Activated CD8-positive, alpha-beta T cell treated with anti-CD3 and anti-CD28 coated beads, Interleukin-2, amount 10 ng/mL, durations not matched to agents 7 days and 5 days (primary cell): ENCODE data around the gene LRCOL1. TPM values are rescaled to one million over a fixed set of nuclear protein-coding genes. Genes with fewer than 3 reads are reported as not detected.
A peak's percentile ranks its signal among the peaks of the same experiment; 100 is the strongest.

ENCODE experiments used
- ATAC-seq: fragments of 150-1000 bp; cut with Tn5 transposase; one replicate; pipeline ENCODE4 v1.10.0; 2021; ENCODE audit warnings: moderate library complexity
- CTCF ChIA-PET: fragments of 350-600 bp; sonication (Branson Sonifier 250); formaldehyde crosslinking; loops from one replicate; lab custom pipeline; 2021; ENCODE audit warnings: antibody characterized with exemption; lab: Charles Lee
- POLR2A ChIA-PET: fragments of 350-600 bp; sonication (Branson Sonifier 250); formaldehyde crosslinking; loops from one replicate; lab custom pipeline; 2021; ENCODE audit warnings: antibody characterized with exemption; lab: Charles Lee
- DNase-seq: peaks from one replicate; pipeline ENCODE4 v3.0.0-alpha.2; 2020
- H3K27ac Mint-ChIP-seq: one replicate; pipeline ENCODE4 v1.8.0; 2021; ENCODE audit warnings: mild to moderate bottlenecking, mixed read lengths
- H3K27me3 Mint-ChIP-seq: one replicate; pipeline ENCODE4 v1.8.0; 2021; ENCODE audit warnings: low read depth, mixed read lengths
- H3K36me3 Mint-ChIP-seq: one replicate; pipeline ENCODE4 v1.8.0; 2021; ENCODE audit warnings: low read depth, mixed read lengths
- H3K4me1 Mint-ChIP-seq: one replicate; pipeline ENCODE4 v1.8.0; 2021; ENCODE audit warnings: low read depth, mixed read lengths
- H3K4me3 Mint-ChIP-seq: one replicate; pipeline ENCODE4 v1.8.0; 2021; ENCODE audit warnings: mild to moderate bottlenecking, mixed read lengths
- H3K9me3 Mint-ChIP-seq: one replicate; pipeline ENCODE4 v1.8.0; 2022; ENCODE audit warnings: mixed read lengths; ENCODE audit not compliant: insufficient read depth
- total RNA-seq, 2 experiments: library from RNA; stranded (reverse); gene quantifications; one replicate each; pipeline ENCODE4 v1.2.3, GENCODE V29; 2021

Gene LRCOL1
- total RNA-seq, 2 experiments from 2014 or later, result not detected

- ChIA-PET POLR2A (no interaction called here), CTCF (no interaction called here)
- H3K4me3 Mint-ChIP-seq, result no peak overlapping the region
- H3K27me3 Mint-ChIP-seq, result peaks cover 7% of the 10 kb centered on the region
- DNase-seq, result no peak
- H3K9me3 Mint-ChIP-seq, result no peaks in the 10 kb centered on the region
- H3K4me1 Mint-ChIP-seq, result peaks cover 7% of the 10 kb centered on the region
- H3K27ac Mint-ChIP-seq, result no peak overlapping the region
- no peaks in the 10 kb centered on the region for H3K36me3 Mint-ChIP-seq
- no peak for ATAC-seq
Observed at GRCh38 chr12:132593071-132593470, 17.3 kb downstream of the LRCOL1 start.

GRCh38 chr12:132592282-132592970 lies 18.0 kb downstream of the LRCOL1 start:
- Mint-ChIP-seq H3K27ac (no peak overlapping the region), H3K36me3 (no peaks in the 10 kb centered on the region), H3K4me3 (no peak overlapping the region), H3K4me1 (peaks cover 3% of the 10 kb centered on the region), H3K9me3 (no peaks in the 10 kb centered on the region), H3K27me3 (peaks cover 3% of the 10 kb centered on the region)
- ChIA-PET CTCF (no interaction called here), POLR2A (no interaction called here)
- no peak for DNase-seq
- no peak for ATAC-seq

- no peak for ATAC-seq
- CTCF ChIA-PET, result interaction anchor here (1.0 to 1.1 kb wide), 2 partner anchors 24 to 30 kb away, joined by 3 to 4 read pairs; no protein-coding TSS in a partner anchor
- no peak overlapping the region for H3K27ac Mint-ChIP-seq
Observed at GRCh38 chr12:132591107-132591935, 19.1 kb downstream of the LRCOL1 start.

GRCh38 chr12:132588821-132589669 lies 21.3 kb downstream of the LRCOL1 start:
- H3K4me1 Mint-ChIP-seq, result no peaks in the 10 kb centered on the region
- DNase-seq (no peak), ATAC-seq (no peak)
- no peaks in the 10 kb centered on the region for H3K9me3 Mint-ChIP-seq
- CTCF ChIA-PET, result interaction anchor here (1.5 kb wide), 1 partner anchor 28 kb away, joined by 6 read pairs; no protein-coding TSS in a partner anchor
- no peak overlapping the region for H3K27ac Mint-ChIP-seq
- H3K36me3 Mint-ChIP-seq, result no peaks in the 10 kb centered on the region
- no peaks in the 10 kb centered on the region for H3K27me3 Mint-ChIP-seq
- POLR2A ChIA-PET, result no interaction called here
- H3K4me3 Mint-ChIP-seq, result no peak overlapping the region

More at GRCh38 chr12:132591107-132591935, 19.1 kb downstream of the LRCOL1 start:
- H3K9me3 Mint-ChIP-seq, result no peaks in the 10 kb centered on the region
- DNase-seq, result no peak
- H3K4me1 Mint-ChIP-seq, result no peaks in the 10 kb centered on the region
- POLR2A ChIA-PET, result no interaction called here
- H3K4me3 Mint-ChIP-seq, result no peak overlapping the region
- no peaks in the 10 kb centered on the region for H3K36me3 Mint-ChIP-seq
- no peaks in the 10 kb centered on the region for H3K27me3 Mint-ChIP-seq

- ChIA-PET POLR2A (no interaction called here), CTCF (no interaction called here)
- Mint-ChIP-seq H3K4me3 (no peak overlapping the region), H3K4me1 (no peaks in the 10 kb centered on the region), H3K27me3 (no peaks in the 10 kb centered on the region), H3K36me3 (no peaks in the 10 kb centered on the region), H3K27ac (no peak overlapping the region), H3K9me3 (no peaks in the 10 kb centered on the region)
- no peak for DNase-seq
- ATAC-seq, result peak; percentile 38
Observed at GRCh38 chr12:132588319-132588718, 22.1 kb downstream of the LRCOL1 start.

- Mint-ChIP-seq H3K4me1 (no peaks in the 10 kb centered on the region), H3K27me3 (no peaks in the 10 kb centered on the region), H3K4me3 (no peak overlapping the region), H3K27ac (no peak overlapping the region), H3K9me3 (no peaks in the 10 kb centered on the region), H3K36me3 (no peaks in the 10 kb centered on the region)
- ATAC-seq (no peak), DNase-seq (no peak)
- ChIA-PET POLR2A (no interaction called here), CTCF (no interaction called here)
Observed at GRCh38 chr12:132587781-132588180, 22.6 kb downstream of the LRCOL1 start.

- H3K4me1 Mint-ChIP-seq, result no peaks in the 10 kb centered on the region
- ATAC-seq (no peak), DNase-seq (no peak)
- no peak overlapping the region for H3K27ac Mint-ChIP-seq
- H3K9me3 Mint-ChIP-seq, result no peaks in the 10 kb centered on the region
- no peak overlapping the region for H3K4me3 Mint-ChIP-seq
- ChIA-PET POLR2A (no interaction called here), CTCF (no interaction called here)
- no peaks in the 10 kb centered on the region for H3K27me3 Mint-ChIP-seq
- H3K36me3 Mint-ChIP-seq, result no peaks in the 10 kb centered on the region
Observed at GRCh38 chr12:132586929-132587328, 23.5 kb downstream of the LRCOL1 start.

- ChIA-PET POLR2A (no interaction called here), CTCF (no interaction called here)
- ATAC-seq (no peak), DNase-seq (no peak)
- Mint-ChIP-seq H3K27ac (no peak overlapping the region), H3K4me3 (no peak overlapping the region), H3K27me3 (no peaks in the 10 kb centered on the region), H3K9me3 (no peaks in the 10 kb centered on the region), H3K4me1 (no peaks in the 10 kb centered on the region), H3K36me3 (no peaks in the 10 kb centered on the region)
Observed at GRCh38 chr12:132585177-132585576, 25.2 kb downstream of the LRCOL1 start.

GRCh38 chr12:132584429-132584828 lies 26.0 kb downstream of the LRCOL1 start:
- POLR2A ChIA-PET, result no interaction called here
- no peaks in the 10 kb centered on the region for H3K4me1 Mint-ChIP-seq
- ATAC-seq, result no peak
- H3K4me3 Mint-ChIP-seq, result no peak overlapping the region
- H3K36me3 Mint-ChIP-seq, result no peaks in the 10 kb centered on the region
- CTCF ChIA-PET, result no interaction called here
- no peaks in the 10 kb centered on the region for H3K9me3 Mint-ChIP-seq
- no peak overlapping the region for H3K27ac Mint-ChIP-seq
- DNase-seq, result no peak
- H3K27me3 Mint-ChIP-seq, result no peaks in the 10 kb centered on the region

GRCh38 chr12:132583736-132584135 lies 26.6 kb downstream of the LRCOL1 start:
- Mint-ChIP-seq H3K27ac (no peak overlapping the region), H3K4me1 (no peaks in the 10 kb centered on the region), H3K27me3 (no peaks in the 10 kb centered on the region), H3K9me3 (no peaks in the 10 kb centered on the region), H3K36me3 (no peaks in the 10 kb centered on the region), H3K4me3 (no peak overlapping the region)
- no peak for ATAC-seq
- CTCF ChIA-PET, result no interaction called here
- DNase-seq, result no peak
- POLR2A ChIA-PET, result no interaction called here

- Mint-ChIP-seq H3K27ac (no peak overlapping the region), H3K4me1 (no peaks in the 10 kb centered on the region), H3K4me3 (no peak overlapping the region), H3K36me3 (no peaks in the 10 kb centered on the region), H3K9me3 (no peaks in the 10 kb centered on the region), H3K27me3 (no peaks in the 10 kb centered on the region)
- no peak for ATAC-seq
- POLR2A ChIA-PET, result no interaction called here
- CTCF ChIA-PET, result no interaction called here
- DNase-seq, result no peak
Observed at GRCh38 chr12:132583411-132583710, 27.0 kb downstream of the LRCOL1 start.
